ENCODE results near the gene CYRIA.

Gene CYRIA

DNA sequence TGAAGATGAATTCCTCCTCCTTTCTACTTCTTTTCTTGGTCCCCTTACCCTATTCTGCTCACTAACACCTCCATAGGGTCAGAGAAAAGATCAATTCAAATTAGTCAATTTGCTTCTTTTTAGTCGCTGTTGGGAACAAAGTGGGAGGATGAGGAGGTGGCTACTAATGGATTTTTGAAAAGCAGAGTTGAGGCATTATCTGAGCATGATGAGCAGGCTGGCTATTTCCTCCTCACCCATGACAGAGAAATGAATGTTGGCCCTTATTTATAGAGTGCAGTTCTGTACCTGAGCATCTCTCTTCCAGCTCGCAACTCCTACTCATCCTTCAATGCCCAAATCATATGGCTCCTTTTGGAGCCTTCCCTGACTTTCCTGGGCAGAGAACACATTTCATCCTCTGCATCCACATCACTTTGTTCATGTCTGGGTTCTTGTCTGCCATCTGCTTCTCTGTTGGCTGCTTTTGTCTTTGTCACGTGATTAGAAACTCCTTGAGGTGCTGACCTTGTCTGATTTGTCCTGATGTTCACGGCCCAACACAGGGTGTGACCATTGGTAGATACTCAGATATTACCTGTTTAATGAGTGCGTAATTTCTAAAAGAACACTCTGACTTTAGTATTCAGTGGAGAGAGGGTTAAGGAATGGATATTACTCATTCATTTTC lies 45.9 kb downstream of the CYRIA start:
- Histone ChIP-seq H3K27ac (ENCODE audit: low read depth, low read length) (no peak overlapping the region), H3K4me3 (ENCODE audit: low read depth, low read length) (no peak overlapping the region), H3K4me1 (ENCODE audit: control insufficient read depth, insufficient read depth, low read length) (peaks cover 10% of the 10 kb centered on the region; the same call in 1 of the 2 replicates), H3K27me3 (ENCODE audit: control insufficient read depth, insufficient read depth, low read length) (no peaks in the 10 kb centered on the region), H3K9me3 (ENCODE audit: control insufficient read depth, insufficient read depth, low read depth, low read length) (no peaks in the 10 kb centered on the region), H3K36me3 (ENCODE audit: control insufficient read depth, insufficient read depth, low read length) (no peaks in the 10 kb centered on the region), H3K9ac (ENCODE audit: low read length) (no peak overlapping the region)

DNA sequence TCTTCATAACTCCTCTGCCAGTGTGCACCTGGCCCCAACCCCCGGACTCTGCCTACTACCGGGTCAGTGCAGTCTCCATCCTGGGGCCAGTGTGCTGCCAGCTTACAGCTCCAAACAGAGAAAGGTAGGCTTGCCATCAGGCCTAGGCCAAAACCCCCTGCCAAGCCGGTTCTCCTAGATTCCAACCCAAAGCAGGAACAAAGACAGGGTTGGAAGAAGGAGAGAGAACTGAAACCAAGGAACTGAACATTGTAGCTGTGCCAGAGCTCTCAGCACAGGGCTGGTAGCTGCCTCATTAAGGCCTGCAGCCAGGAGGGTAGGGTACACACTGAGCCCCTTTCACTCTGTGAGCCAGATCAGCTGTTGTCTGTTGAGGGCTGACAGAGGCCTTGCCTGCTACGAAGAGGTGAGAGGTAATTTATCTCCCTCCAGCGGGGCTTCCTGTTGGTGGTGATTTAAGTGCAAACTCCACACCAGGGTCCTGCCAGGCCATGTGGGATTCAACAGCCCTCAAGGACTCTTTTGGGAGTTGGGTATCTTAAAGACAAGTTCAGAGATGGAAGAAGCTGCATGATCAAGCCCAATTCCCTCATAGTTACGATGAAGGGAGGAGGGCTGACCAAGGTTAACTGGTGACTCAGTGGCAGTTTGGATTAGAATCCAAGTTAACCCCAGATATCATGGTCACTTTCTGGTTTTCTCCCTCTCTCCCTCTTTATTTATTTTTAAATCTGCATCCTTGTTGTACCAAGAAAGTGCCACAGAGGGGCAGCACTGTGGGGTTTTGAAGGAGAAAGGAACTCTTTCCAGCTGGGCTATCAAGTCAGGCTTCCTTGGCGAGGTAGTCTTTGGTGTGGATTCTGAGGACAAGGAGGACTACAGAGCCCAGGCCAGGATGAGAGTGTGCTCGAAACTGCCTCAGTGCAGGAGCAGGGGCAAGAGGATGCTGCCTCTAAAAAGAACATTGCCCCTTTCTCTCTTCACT lies 48.1 kb downstream of the CYRIA start:
- Histone ChIP-seq H3K9ac (ENCODE audit: low read length) (peak overlapping the region; percentile 36), H3K4me1 (ENCODE audit: control insufficient read depth, insufficient read depth, low read length) (peaks cover 14% of the 10 kb centered on the region; the same call in 1 of the 2 replicates), H3K9me3 (ENCODE audit: control insufficient read depth, insufficient read depth, low read depth, low read length) (no peaks in the 10 kb centered on the region), H3K4me3 (ENCODE audit: low read depth, low read length) (no peak overlapping the region), H3K27ac (ENCODE audit: low read depth, low read length) (no peak overlapping the region), H3K36me3 (ENCODE audit: control insufficient read depth, insufficient read depth, low read length) (no peaks in the 10 kb centered on the region), H3K27me3 (ENCODE audit: control insufficient read depth, insufficient read depth, low read length) (no peaks in the 10 kb centered on the region)
